Effector memory CD8-positive, alpha-beta T cell (primary cell): Measurements from ENCODE around the gene DDX10.

ENCODE experiments used
- ATAC-seq: fragments of 150-1000 bp; cut with Tn5 transposase; replicated peaks from 2 replicates; pipeline ENCODE4 v1.10.0; 2021; ENCODE audit warnings: mild to moderate bottlenecking, moderate library complexity
- DNase-seq, 3 experiments: peaks; one replicate each; pipeline ENCODE4 v3.0.0; 2021
- H3K27ac Mint-ChIP-seq, 2 donors: one replicate each; pipeline ENCODE4 v1.8.0; 2022; ENCODE audit warnings: mild to moderate bottlenecking in 2 of 2, mixed read lengths in 2 of 2, moderate library complexity in 2 of 2
- H3K27me3 Mint-ChIP-seq, 2 donors: one replicate each; pipeline ENCODE4 v1.8.0; 2022; ENCODE audit warnings: mixed read lengths in 2 of 2
- H3K36me3 Mint-ChIP-seq: one replicate; pipeline ENCODE4 v1.8.0; 2022; ENCODE audit warnings: mild to moderate bottlenecking, moderate library complexity, mixed read lengths; ENCODE audit not compliant: insufficient read depth
- H3K4me1 Mint-ChIP-seq, 2 donors: one replicate each; pipeline ENCODE4 v1.8.0; 2022; ENCODE audit warnings: low read depth in 2 of 2, mixed read lengths in 2 of 2
- H3K4me3 Mint-ChIP-seq, 2 donors: one replicate each; pipeline ENCODE4 v1.8.0; 2022; ENCODE audit warnings: mild to moderate bottlenecking in 2 of 2, mixed read lengths in 2 of 2, moderate library complexity in 2 of 2
- H3K9me3 Mint-ChIP-seq, 2 donors: one replicate each; pipeline ENCODE4 v1.8.0; 2022; ENCODE audit warnings: mixed read lengths in 2 of 2

Gene DDX10

DNA sequence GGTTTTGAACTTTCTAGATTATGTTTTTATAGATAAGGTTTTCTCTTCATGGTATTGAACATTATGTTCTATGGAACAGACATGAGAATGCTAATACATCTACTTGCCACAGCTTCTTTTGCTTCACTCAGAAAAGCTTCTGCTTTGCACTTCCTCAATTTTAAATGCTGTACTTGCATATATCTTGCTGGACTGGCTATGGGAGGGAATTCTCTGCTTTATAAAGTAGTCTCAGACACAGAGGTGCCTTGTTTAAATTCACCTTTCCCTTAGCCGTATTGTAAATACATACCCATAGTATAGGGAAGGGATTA lies 173.9 kb downstream of the DDX10 start:
- no peaks in the 10 kb centered on the region for H3K27me3 Mint-ChIP-seq
- H3K4me1 Mint-ChIP-seq, result peaks cover 10 to 17% of the 10 kb centered on the region in 2 donors
- H3K36me3 Mint-ChIP-seq, result peaks cover 5% of the 10 kb centered on the region
- DNase-seq (no peak), ATAC-seq (no peak)
- H3K4me3 Mint-ChIP-seq, result no peak overlapping the region
- no peak overlapping the region for H3K27ac Mint-ChIP-seq
- no peaks in the 10 kb centered on the region for H3K9me3 Mint-ChIP-seq

DNA sequence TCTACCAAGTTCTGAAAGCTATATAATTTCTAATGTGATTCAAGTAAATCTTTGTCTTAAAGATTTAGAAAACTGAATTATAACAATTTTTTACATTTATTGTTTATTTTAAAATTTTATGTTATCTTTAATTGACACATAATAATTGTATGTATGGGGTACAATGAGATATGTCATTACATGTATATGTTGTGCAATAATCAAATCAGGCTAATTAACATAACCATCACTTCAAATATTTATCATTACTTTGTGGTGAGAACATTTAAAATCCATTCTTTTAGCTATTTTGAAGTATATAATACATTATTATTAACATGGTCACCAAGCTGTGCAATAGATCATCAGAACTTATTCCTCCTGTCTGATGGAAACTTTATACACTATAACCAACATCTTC lies 181.1 kb downstream of the DDX10 start:
- Mint-ChIP-seq H3K4me1 (no peaks in the 10 kb centered on the region), H3K9me3 (no peaks in the 10 kb centered on the region), H3K27me3 (no peaks in the 10 kb centered on the region), H3K4me3 (no peak overlapping the region), H3K27ac (no peak overlapping the region), H3K36me3 (peaks cover 5% of the 10 kb centered on the region)
- DNase-seq, result no peak
- no peak for ATAC-seq

- Mint-ChIP-seq H3K9me3 (no peaks in the 10 kb centered on the region), H3K27ac (no peak overlapping the region), H3K27me3 (no peaks in the 10 kb centered on the region), H3K4me1 (no peaks in the 10 kb centered on the region), H3K4me3 (no peak overlapping the region), H3K36me3 (peaks cover 5% of the 10 kb centered on the region)
- ATAC-seq, result no peak
- no peak for DNase-seq
These were observed 182.6 kb downstream of the DDX10 start for GRCh38 chr11:108847298-108847990.

- H3K4me3 Mint-ChIP-seq, result no peak overlapping the region
- ATAC-seq (no peak), DNase-seq (no peak)
- H3K36me3 Mint-ChIP-seq, result no peaks in the 10 kb centered on the region
- peaks cover 15 to 16% of the 10 kb centered on the region in 2 donors for H3K4me1 Mint-ChIP-seq
- H3K27ac Mint-ChIP-seq, result peak overlapping the region in 1 of 2 donors; percentile 29
- H3K27me3 Mint-ChIP-seq, result no peaks in the 10 kb centered on the region
- no peaks in the 10 kb centered on the region for H3K9me3 Mint-ChIP-seq
These were observed 186.9 kb downstream of the DDX10 start for GRCh38 chr11:108851781-108852180.

GRCh38 chr11:108852701-108853100 lies 187.8 kb downstream of the DDX10 start:
- H3K4me1 Mint-ChIP-seq, result peaks cover 15 to 16% of the 10 kb centered on the region in 2 donors
- no peaks in the 10 kb centered on the region for H3K9me3 Mint-ChIP-seq
- no peak overlapping the region for H3K4me3 Mint-ChIP-seq
- no peaks in the 10 kb centered on the region for H3K27me3 Mint-ChIP-seq
- no peak for DNase-seq
- ATAC-seq, result no peak
- no peaks in the 10 kb centered on the region for H3K36me3 Mint-ChIP-seq
- H3K27ac Mint-ChIP-seq, result no peak overlapping the region

GRCh38 chr11:108853151-108853550 lies 188.3 kb downstream of the DDX10 start:
- no peaks in the 10 kb centered on the region for H3K27me3 Mint-ChIP-seq
- H3K4me1 Mint-ChIP-seq, result peaks cover 15 to 16% of the 10 kb centered on the region in 2 donors
- ATAC-seq, result no peak
- H3K9me3 Mint-ChIP-seq, result no peaks in the 10 kb centered on the region
- H3K4me3 Mint-ChIP-seq, result no peak overlapping the region
- DNase-seq, result no peak
- H3K27ac Mint-ChIP-seq, result peak overlapping the region; percentile 95 to 97
- no peaks in the 10 kb centered on the region for H3K36me3 Mint-ChIP-seq

DNA sequence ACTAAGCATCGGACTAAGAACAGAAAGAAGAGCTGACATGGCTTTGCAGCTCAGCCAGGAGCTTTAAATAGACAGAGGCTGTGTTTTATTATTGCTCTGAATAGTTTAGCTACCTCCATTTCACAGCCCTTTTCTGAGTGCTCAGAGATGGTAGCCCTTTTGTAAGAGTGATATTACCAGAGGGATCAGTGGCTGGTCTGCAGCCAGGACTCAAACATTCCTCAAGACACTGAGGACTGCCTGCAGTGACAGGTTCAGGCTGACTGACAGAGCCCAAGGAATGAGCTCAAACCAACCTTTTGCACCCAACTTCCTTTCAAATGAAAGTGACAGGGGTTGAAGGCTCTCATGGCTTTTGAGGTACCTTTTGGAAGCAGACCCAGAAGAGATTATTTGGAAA lies 189.0 kb downstream of the DDX10 start:
- Mint-ChIP-seq H3K9me3 (no peaks in the 10 kb centered on the region), H3K4me1 (peaks cover 15 to 16% of the 10 kb centered on the region in 2 donors), H3K27me3 (no peaks in the 10 kb centered on the region), H3K4me3 (peak overlapping the region; percentile 80 to 85), H3K27ac (peak overlapping the region; percentile 95 to 97), H3K36me3 (no peaks in the 10 kb centered on the region)
- peak; percentile 45 for ATAC-seq
- no peak for DNase-seq

DNA sequence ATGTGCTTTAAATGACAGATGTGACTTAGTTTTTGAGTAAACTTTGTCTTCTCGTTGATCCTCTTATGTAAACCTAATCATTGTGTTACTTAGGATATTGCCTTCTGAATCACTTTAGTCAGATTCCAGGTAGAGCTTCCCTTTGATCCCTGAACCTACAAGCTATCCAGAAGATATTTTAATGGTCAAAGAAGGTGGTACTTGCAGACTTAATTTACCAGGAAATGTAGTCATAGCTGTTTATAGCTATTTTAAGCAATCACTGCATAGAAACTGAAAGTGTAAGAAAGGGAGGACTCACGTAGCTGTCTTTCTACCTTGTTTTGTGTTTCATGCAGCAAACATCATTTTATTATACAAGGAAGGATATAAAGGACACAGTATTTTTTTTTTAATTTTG lies 189.5 kb downstream of the DDX10 start:
- Mint-ChIP-seq H3K36me3 (no peaks in the 10 kb centered on the region), H3K27ac (peak overlapping the region; percentile 95 to 97), H3K9me3 (no peaks in the 10 kb centered on the region), H3K4me1 (peaks cover 15 to 16% of the 10 kb centered on the region in 2 donors), H3K4me3 (peak overlapping the region; percentile 80 to 85), H3K27me3 (no peaks in the 10 kb centered on the region)
- ATAC-seq (peak; percentile 66), DNase-seq (no peak)

- no peak overlapping the region for H3K4me3 Mint-ChIP-seq
These were observed 192.5 kb downstream of the DDX10 start for GRCh38 chr11:108857382-108857781.

GRCh38 chr11:108858622-108859021 lies 193.8 kb downstream of the DDX10 start:
- no peaks in the 10 kb centered on the region for H3K36me3 Mint-ChIP-seq
- H3K27ac Mint-ChIP-seq, result no peak overlapping the region
- H3K4me3 Mint-ChIP-seq, result no peak overlapping the region
- H3K4me1 Mint-ChIP-seq, result peaks cover 12 to 17% of the 10 kb centered on the region in 2 donors
- ATAC-seq, result no peak
- no peaks in the 10 kb centered on the region for H3K27me3 Mint-ChIP-seq
- DNase-seq, result no peak
- H3K9me3 Mint-ChIP-seq, result no peaks in the 10 kb centered on the region

More at GRCh38 chr11:108857382-108857781, 192.5 kb downstream of the DDX10 start:
- Mint-ChIP-seq H3K9me3 (no peaks in the 10 kb centered on the region), H3K36me3 (no peaks in the 10 kb centered on the region), H3K27ac (no peak overlapping the region), H3K27me3 (no peaks in the 10 kb centered on the region), H3K4me1 (peaks cover 15 to 16% of the 10 kb centered on the region in 2 donors)
- ATAC-seq (no peak), DNase-seq (no peak)

GRCh38 chr11:108859510-108859909 lies 194.6 kb downstream of the DDX10 start:
- Mint-ChIP-seq H3K27me3 (no peaks in the 10 kb centered on the region), H3K27ac (no peak overlapping the region), H3K36me3 (no peaks in the 10 kb centered on the region), H3K4me1 (peaks cover 5 to 8% of the 10 kb centered on the region in 2 donors), H3K9me3 (no peaks in the 10 kb centered on the region), H3K4me3 (no peak overlapping the region)
- no peak for DNase-seq
- ATAC-seq, result no peak

GRCh38 chr11:108863528-108863927 lies 198.7 kb downstream of the DDX10 start:
- no peak for DNase-seq
- no peak for ATAC-seq
- no peaks in the 10 kb centered on the region for H3K9me3 Mint-ChIP-seq
- H3K27me3 Mint-ChIP-seq, result no peaks in the 10 kb centered on the region
- peaks cover 0 to 7% of the 10 kb centered on the region in 2 donors for H3K4me1 Mint-ChIP-seq
- no peak overlapping the region for H3K4me3 Mint-ChIP-seq
- H3K27ac Mint-ChIP-seq, result no peak overlapping the region
- H3K36me3 Mint-ChIP-seq, result no peaks in the 10 kb centered on the region

DNA sequence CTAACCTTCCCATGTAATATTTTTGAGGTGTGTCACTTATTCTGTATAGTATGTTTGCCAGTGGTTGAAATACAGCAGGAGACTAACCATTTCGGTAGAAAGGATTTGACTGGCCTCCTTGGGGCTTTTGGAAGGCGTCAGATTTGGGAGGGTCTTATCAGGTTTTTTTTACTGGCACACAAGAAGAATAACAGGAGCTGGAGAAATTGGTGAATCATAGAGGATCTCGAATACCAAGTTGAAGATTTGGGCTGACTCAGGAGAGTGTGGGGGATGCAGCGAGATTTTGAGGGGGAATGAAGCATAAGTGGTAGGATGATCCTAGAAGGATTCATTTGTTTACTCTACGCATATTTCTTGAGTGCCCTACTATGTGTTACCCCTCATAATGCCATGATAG lies 200.5 kb downstream of the DDX10 start:
- Mint-ChIP-seq H3K4me3 (no peak overlapping the region), H3K27me3 (no peaks in the 10 kb centered on the region), H3K36me3 (no peaks in the 10 kb centered on the region), H3K4me1 (peaks cover 0 to 7% of the 10 kb centered on the region in 2 donors), H3K9me3 (no peaks in the 10 kb centered on the region), H3K27ac (no peak overlapping the region)
- ATAC-seq (no peak), DNase-seq (no peak)

GRCh38 chr11:108866781-108867180 lies 201.9 kb downstream of the DDX10 start:
- H3K27ac Mint-ChIP-seq, result no peak overlapping the region
- ATAC-seq, result no peak
- H3K27me3 Mint-ChIP-seq, result no peaks in the 10 kb centered on the region
- no peaks in the 10 kb centered on the region for H3K36me3 Mint-ChIP-seq
- H3K9me3 Mint-ChIP-seq, result no peaks in the 10 kb centered on the region
- H3K4me3 Mint-ChIP-seq, result no peak overlapping the region
- DNase-seq, result no peak
- H3K4me1 Mint-ChIP-seq, result peaks cover 2 to 7% of the 10 kb centered on the region in 2 donors
